GM12878 (cell line): ENCODE results near the gene TBCD.

ENCODE experiments used
- BCL3 ChIP-seq: IDR thresholded peaks from 2 replicates; pipeline ENCODE4 v1.6.1; 2011; ENCODE audit warnings: borderline replicate concordance, low read depth, mild to moderate bottlenecking, moderate library complexity, low read length; ENCODE audit not compliant: insufficient read depth, poor library complexity, severe bottlenecking
- RAD21 ChIP-seq: IDR thresholded peaks from 2 replicates; pipeline ENCODE4 v1.6.1; 2011; ENCODE audit warnings: mild to moderate bottlenecking, low read depth, low read length, moderate library complexity; ENCODE audit not compliant: insufficient read depth

GRCh38 chr17:82924214-82924613 lies 172.3 kb downstream of the TBCD start:
- TF ChIP-seq RAD21 (no peak), BCL3 (no peak)
